ENCODE measurements around the gene BTBD9.

- TF ChIP-seq CTCF (IDR thresholded peaks at IDR 0.05) (no peak), POLR2A (IDR thresholded peaks at IDR 0.05) (no peak), EP300 (IDR thresholded peaks at IDR 0.05; ENCODE audit: low read depth) (no peak)
Observed at GRCh38 chr6:38512211-38512610, 127.5 kb downstream of the BTBD9 start.

All from transverse colon (tissue), 3 donors.